Liver (tissue), 9 donors: ENCODE measurements around the gene SMYD3. TPM values are rescaled to one million over a fixed set of nuclear protein-coding genes. Genes with fewer than 3 reads are reported as not detected.

ENCODE experiments used
- DNase-seq: peaks from one replicate; pipeline ENCODE4 v3.0.0-alpha.2; 2017; ENCODE audit warnings: low spot score
- H3K27ac ChIP-seq, 2 donors: one replicate each; pipeline ENCODE4 v1.7.0; 2013; ENCODE audit warnings: inconsistent platforms in 2 of 2, low read length in 2 of 2, control low read depth in 1 of 2, low read depth in 1 of 2, mild to moderate bottlenecking in 1 of 2
- H3K27me3 ChIP-seq, 4 donors: one replicate each; pipeline versions ENCODE4 v1.6.1 to v1.7.0; 2013; ENCODE audit warnings: low read length in 3 of 4, inconsistent platforms in 1 of 4, mild to moderate bottlenecking in 1 of 4, moderate library complexity in 1 of 4; ENCODE audit not compliant: control insufficient read depth in 4 of 4, insufficient read depth in 4 of 4
- H3K36me3 ChIP-seq, 4 donors: one replicate each; pipeline versions ENCODE4 v1.6.1 to v1.7.0; 2013; ENCODE audit warnings: low read length in 3 of 4, mild to moderate bottlenecking in 3 of 4, low read depth in 1 of 4, moderate library complexity in 1 of 4; ENCODE audit not compliant: control insufficient read depth in 4 of 4, insufficient read depth in 3 of 4
- H3K4me1 ChIP-seq, 4 donors: one replicate each; pipeline versions ENCODE4 v1.6.1 to v1.7.0; 2013; ENCODE audit warnings: low read length in 3 of 4, mild to moderate bottlenecking in 3 of 4, moderate library complexity in 1 of 4; ENCODE audit not compliant: control insufficient read depth in 4 of 4, insufficient read depth in 4 of 4
- H3K4me3 ChIP-seq, 3 donors: one replicate each; pipeline versions ENCODE4 v1.6.1 to v1.7.0; 2013; ENCODE audit warnings: low read length in 3 of 3, control low read depth in 1 of 3, low read depth in 1 of 3, mild to moderate bottlenecking in 1 of 3
- H3K9ac ChIP-seq, 2 donors: one replicate each; pipeline ENCODE4 v1.7.0; 2013; ENCODE audit warnings: low read length in 2 of 2, mild to moderate bottlenecking in 2 of 2, moderate library complexity in 2 of 2, control low read depth in 1 of 2, low read depth in 1 of 2
- H3K9me3 ChIP-seq, 4 donors: one replicate each; pipeline versions ENCODE4 v1.6.1 to v1.7.0; 2013; ENCODE audit warnings: low read length in 3 of 4; ENCODE audit not compliant: control insufficient read depth in 4 of 4
- ATF3 ChIP-seq: IDR thresholded peaks from 2 replicates; pipeline ENCODE4 v1.6.1; 2016; ENCODE audit warnings: antibody characterized with exemption
- EGR1 ChIP-seq, 2 donors: IDR thresholded peaks; 2 replicates each; pipeline ENCODE4 v1.6.1; 2016 to 2018; ENCODE audit warnings: antibody characterized with exemption in 2 of 2, low read depth in 2 of 2
- FOXA1 ChIP-seq: IDR thresholded peaks from 2 replicates; pipeline ENCODE4 v1.6.1; 2016; ENCODE audit warnings: antibody characterized with exemption
- FOXA2 ChIP-seq: IDR thresholded peaks from 2 replicates; pipeline ENCODE4 v1.6.1; 2016; ENCODE audit warnings: antibody characterized with exemption
- GABPA ChIP-seq, 2 donors: IDR thresholded peaks in 1 of 2; conservative IDR thresholded peaks in 1 of 2; 2 replicates each; pipeline ENCODE4 v1.6.1; 2016; ENCODE audit warnings: antibody characterized with exemption in 2 of 2, mild to moderate bottlenecking in 1 of 2, moderate library complexity in 1 of 2
- HNF4A ChIP-seq, 2 donors: conservative IDR thresholded peaks; 2 replicates each; pipeline ENCODE4 v1.6.1; 2016; ENCODE audit warnings: antibody characterized with exemption in 2 of 2, mild to moderate bottlenecking in 2 of 2
- HNF4G ChIP-seq: IDR thresholded peaks from 2 replicates; pipeline ENCODE4 v1.6.1; 2016; ENCODE audit warnings: antibody characterized with exemption
- JUND ChIP-seq, 2 donors: IDR thresholded peaks; 2 replicates each; pipeline ENCODE4 v1.6.1; 2016; ENCODE audit warnings: antibody characterized with exemption in 2 of 2
- NR2F2 ChIP-seq: IDR thresholded peaks from 2 replicates; pipeline ENCODE4 v1.6.1; 2016; ENCODE audit warnings: antibody characterized with exemption
- RAD21 ChIP-seq, 2 donors: IDR thresholded peaks; 2 replicates each; pipeline ENCODE4 v1.6.1; 2016; ENCODE audit warnings: antibody characterized with exemption in 2 of 2, mild to moderate bottlenecking in 2 of 2
- REST ChIP-seq: IDR thresholded peaks from 2 replicates; pipeline ENCODE4 v1.6.1; 2016; ENCODE audit warnings: antibody characterized with exemption, mild to moderate bottlenecking
- RXRA ChIP-seq, 2 donors: IDR thresholded peaks; 2 replicates each; pipeline ENCODE4 v1.6.1; 2017 to 2018; ENCODE audit warnings: antibody characterized with exemption in 2 of 2, mild to moderate bottlenecking in 1 of 2
- SP1 ChIP-seq: IDR thresholded peaks from 2 replicates; pipeline ENCODE4 v1.6.1; 2018; ENCODE audit warnings: antibody characterized with exemption, mild to moderate bottlenecking
- TAF1 ChIP-seq: conservative IDR thresholded peaks from 2 replicates; pipeline ENCODE4 v1.6.1; 2016; ENCODE audit warnings: antibody characterized with exemption, mild to moderate bottlenecking
- YY1 ChIP-seq: IDR thresholded peaks from 2 replicates; pipeline ENCODE4 v1.6.1; 2016; ENCODE audit warnings: antibody characterized with exemption, mild to moderate bottlenecking
- ZBTB33 ChIP-seq: IDR thresholded peaks from 2 replicates; pipeline ENCODE4 v1.6.1; 2016; ENCODE audit warnings: antibody characterized with exemption
- WGBS: extraction: QIAGEN DNeasy Blood & Tissue Kit; methylation state at CpG from one replicate; pipeline ENCODE4 v1.1.7; 2013; 5-methylcytosine and 5-hydroxymethylcytosine counted together
- polyA plus RNA-seq, 2 donors: library from polyadenylated mRNA; stranded (reverse) in 1 of 2; unstranded in 1 of 2; fragments of 200-250 nt in 1 of 2; fragments of >200 nt in 1 of 2; fragmentation: Nextera tagmentation in 1 of 2; extraction: Ambion mirVana in 1 of 2; gene quantifications; one replicate each; pipeline versions ENCODE4 v1.2.1 to v1.2.3, GENCODE V29; 2013 to 2015
- total RNA-seq, 2 donors: library from RNA; depleted of rRNA; stranded (reverse); fragments of >200 nt; gene quantifications; one replicate each; pipeline ENCODE4 v1.2.3, GENCODE V29; 2014
- TF ChIP-seq, protein P1 (sequence below): IDR thresholded peaks from 2 replicates; pipeline ENCODE4 v1.6.1; 2016; ENCODE audit warnings: antibody characterized with exemption
- donor health status: healthy.
- donor health status: healthy.
- donor health status: healthy.
- donor health status: healthy.
- donor health status: healthy.

The SMYD3 gene
- total and polyA plus RNA-seq, 4 donors = 3.1 to 9.1 (median 8.0) TPM

DNA sequence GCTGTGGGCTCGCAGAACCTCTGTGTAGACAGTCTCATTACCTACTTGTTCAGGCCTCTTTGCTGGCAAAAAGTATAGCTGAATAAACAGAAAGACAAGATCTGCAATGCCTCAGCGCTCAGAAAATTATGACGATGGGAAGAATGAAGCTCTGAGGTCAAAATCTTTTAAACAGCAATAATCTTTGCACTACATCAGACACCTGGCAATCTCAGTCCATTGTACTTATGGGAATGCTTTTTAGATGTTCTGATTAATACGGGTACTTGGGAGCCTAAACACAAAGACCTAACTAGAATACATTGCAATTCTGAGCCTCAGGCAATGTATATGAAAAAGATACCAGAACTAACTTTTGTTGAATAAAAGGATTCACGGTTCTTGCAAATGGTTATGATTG is 410.7 kb downstream of the SMYD3 start:
- Histone ChIP-seq H3K4me3 (no peak overlapping the region), H3K27ac (no peak overlapping the region), H3K4me1 (no peaks in the 10 kb centered on the region), H3K27me3 (no peaks in the 10 kb centered on the region), H3K9me3 (no peaks in the 10 kb centered on the region), H3K36me3 (no peaks in the 10 kb centered on the region), H3K9ac (no peak overlapping the region)
- no peak for DNase-seq
- TF ChIP-seq RAD21 (IDR thresholded peaks at IDR 0.05) (no peak), NR2F2 (no peak), EGR1 (IDR thresholded peaks at IDR 0.05; ENCODE audit: low read depth in 2 of 2) (no peak), RXRA (IDR thresholded peaks at IDR 0.05) (no peak), FOXA1 (no peak), TAF1 (no peak), YY1 (no peak), HNF4A (conservative IDR thresholded peaks at IDR 0.05) (no peak)
- TF ChIP-seq, protein P1, sequence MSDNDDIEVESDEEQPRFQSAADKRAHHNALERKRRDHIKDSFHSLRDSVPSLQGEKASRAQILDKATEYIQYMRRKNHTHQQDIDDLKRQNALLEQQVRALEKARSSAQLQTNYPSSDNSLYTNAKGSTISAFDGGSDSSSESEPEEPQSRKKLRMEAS = no peak
- WGBS = 96% methylated on average over 5 of the region's 5 CpGs

- no peak overlapping the region for H3K9ac ChIP-seq
- H3K9me3 ChIP-seq = no peaks in the 10 kb centered on the region
- no peak overlapping the region for H3K4me3 ChIP-seq
- DNase-seq = no peak
- H3K4me1 ChIP-seq = no peaks in the 10 kb centered on the region
- H3K36me3 ChIP-seq = no peaks in the 10 kb centered on the region
- no peaks in the 10 kb centered on the region for H3K27me3 ChIP-seq
- H3K27ac ChIP-seq = no peak overlapping the region
- TF ChIP-seq ATF3 (no peak), HNF4A (conservative IDR thresholded peaks at IDR 0.05) (no peak), ZBTB33 (no peak), RXRA (IDR thresholded peaks at IDR 0.05) (no peak), YY1 (no peak), HNF4G (no peak), NR2F2 (no peak), SP1 (no peak), JUND (IDR thresholded peaks at IDR 0.05) (no peak), FOXA2 (no peak), REST (no peak), FOXA1 (no peak), GABPA (IDR thresholded peaks at IDR 0.05 in 1 of 2, conservative IDR thresholded peaks at IDR 0.05 in 1 of 2) (no peak), TAF1 (no peak)
- TF ChIP-seq, protein P1 = no peak
- 94% methylated on average over 6 of the region's 6 CpGs for WGBS
Observed at GRCh38 chr1:246095443-246095842, 411.6 kb downstream of the SMYD3 start.
